ENCODE results near the gene NEK2.
A peak's percentile ranks its signal among the peaks of the same experiment; 100 is the strongest.
"Not testable (repeated sequence)": the region's sequence is repeated elsewhere in the genome, so short reads cannot be mapped to it uniquely, and the experiment has no call there.

The NEK2 gene

GRCh38 chr1:211693911-211694310 lies 18.5 kb upstream of the NEK2 start:
- not testable (repeated sequence) for DNase-seq

GRCh38 chr1:211688421-211688820 lies 13.0 kb upstream of the NEK2 start:
- DNase-seq, result no peak

GRCh38 chr1:211687462-211688215 lies 12.2 kb upstream of the NEK2 start:
- DNase-seq, result no peak

DNA sequence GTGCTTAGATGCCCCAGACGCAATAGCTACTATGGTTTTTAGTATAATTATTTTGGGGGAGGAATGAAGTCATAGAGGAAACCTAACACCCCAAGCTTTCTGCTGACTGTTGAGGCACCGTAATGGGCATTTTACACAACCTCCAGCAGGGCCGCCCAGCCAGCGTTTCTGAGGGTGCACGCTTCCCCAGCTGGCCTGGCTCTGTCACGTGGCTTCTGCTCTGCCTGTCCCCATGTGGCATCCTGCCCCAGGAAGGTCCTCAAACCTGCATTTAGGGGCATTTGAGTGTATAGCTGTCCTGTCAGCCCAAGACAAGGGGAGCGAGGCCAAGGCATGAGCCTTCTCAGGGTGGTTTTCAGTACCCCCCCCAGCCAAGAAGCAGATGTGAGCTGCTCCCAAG lies 10.4 kb upstream of the NEK2 start:
- DNase-seq, result no peak

DNA sequence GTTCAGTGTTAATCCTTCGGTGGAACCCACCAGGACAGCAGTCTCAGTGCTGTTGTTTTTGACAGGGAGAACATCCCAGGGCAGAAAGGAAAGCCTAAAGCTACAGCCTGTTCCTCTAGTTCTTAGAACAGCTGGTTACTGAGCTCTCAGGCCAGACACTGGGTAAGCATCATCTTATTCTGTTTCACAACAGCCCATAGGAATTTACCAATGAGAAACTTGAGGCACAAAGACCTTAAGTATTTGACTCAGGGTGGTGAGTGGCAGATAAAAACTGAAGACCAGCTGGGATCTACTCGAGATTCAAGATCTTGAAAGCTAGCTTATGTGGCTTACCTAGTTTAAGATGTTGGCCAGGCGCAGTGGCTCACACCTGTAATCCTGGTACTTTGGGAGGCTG lies 9.4 kb upstream of the NEK2 start:
- DNase-seq, result no peak

DNA sequence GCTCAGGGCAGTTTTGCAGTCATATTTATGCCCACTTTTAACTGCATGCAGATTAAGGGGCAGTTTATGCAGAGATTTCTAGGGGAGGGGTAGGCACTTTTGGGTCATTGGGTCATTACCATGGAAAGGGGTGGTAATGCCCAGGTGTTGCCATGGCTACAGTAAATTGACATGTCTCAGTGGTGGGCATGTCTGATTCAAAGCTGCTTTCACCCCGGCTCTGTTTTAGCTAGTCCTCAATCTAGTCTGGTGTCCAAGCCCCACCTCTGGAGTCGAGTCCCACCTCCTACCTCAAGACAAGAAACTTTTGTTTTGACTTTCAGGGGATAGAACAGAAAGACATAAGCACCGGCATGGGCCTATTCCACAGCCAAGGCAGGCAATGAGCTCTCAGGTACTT lies 8.9 kb upstream of the NEK2 start:
- no peak for DNase-seq

DNA sequence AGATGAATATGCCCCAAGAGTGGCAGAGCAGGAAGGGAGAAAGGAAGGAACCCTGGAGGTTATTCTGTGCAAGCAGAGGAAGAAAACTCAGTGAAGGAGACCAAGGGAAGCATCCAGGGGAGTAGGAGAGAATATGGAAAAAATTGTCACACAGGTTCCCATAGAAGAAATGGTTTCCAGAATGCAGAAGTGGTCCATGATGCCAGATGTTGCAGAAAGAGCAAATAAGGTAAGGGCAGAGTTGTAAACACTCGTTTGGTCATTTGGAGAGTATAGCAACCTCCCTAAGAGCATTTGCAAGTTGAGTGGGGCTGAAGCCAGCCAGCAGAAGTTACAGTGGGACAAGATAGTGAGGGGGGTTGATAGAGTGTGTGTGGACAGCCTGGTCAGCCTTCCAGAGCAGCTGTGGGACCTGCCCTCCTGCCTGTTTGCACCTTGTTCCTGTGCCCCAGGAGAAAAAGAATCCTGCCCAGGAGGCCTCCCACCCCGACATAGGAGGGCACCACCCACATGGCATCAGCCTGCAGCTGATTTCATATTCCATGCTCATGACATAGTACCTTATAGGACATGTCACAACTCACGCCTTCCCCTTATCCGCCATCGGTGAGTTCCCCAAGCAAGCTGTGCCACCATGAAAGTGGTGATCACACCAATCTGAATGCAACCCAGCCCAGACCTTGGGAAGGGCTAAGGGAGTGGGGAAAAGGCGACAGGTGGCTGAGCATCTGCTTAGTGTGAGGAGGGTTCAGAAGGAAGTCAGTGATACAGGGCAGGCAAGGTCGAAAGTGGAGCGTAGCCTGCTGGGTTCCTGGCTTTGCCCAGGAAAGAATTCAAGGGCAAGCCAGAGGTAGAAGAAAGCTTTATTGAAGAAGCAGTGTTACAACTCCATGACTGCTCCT lies 8.2 kb upstream of the NEK2 start:
- no peak for DNase-seq

DNA sequence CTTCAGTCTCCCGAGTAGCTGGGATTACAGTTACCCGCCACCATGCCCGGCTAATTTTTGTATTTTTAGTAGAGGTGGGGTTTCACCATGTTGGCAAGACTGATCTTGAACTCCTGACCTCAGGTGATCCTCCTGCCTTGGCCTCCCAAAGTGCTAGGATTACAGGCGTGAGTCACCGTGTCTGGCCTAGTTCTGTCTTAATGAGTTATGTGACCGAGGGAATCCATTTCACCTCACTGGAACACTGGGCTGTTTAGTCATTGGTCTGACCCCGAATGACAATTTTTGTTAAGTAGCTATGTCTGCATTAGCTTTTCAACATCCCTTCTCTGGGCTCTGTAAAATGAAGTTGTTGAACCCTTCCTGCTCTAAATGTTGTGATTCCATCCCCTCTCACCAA lies 6.8 kb upstream of the NEK2 start:
- DNase-seq, result not testable (repeated sequence)

- DNase-seq, result peak; percentile 15 to 52 (median 37)
These were observed 5.4 kb upstream of the NEK2 start for GRCh38 chr1:211680752-211681327.

GRCh38 chr1:211677659-211678058 lies 2.2 kb upstream of the NEK2 start:
- DNase-seq, result no peak

DNA sequence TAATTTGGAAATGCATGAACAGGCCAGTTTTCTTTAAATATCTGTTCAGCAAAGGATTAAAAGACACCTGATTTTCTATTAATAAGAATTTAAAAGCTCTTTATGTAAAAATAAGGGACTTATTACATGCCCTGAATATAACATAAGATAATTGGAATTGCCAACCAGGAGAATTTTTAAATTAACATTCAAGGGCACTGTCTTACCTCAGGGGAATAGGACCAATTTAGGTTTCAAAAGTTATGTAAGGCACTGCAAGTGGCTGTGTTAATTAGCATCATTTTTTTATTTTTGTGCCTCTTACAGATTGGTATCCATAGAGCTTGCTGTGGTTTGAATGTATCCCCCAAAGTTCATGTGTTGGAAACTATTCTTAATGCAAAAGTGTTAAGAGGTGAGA lies 1.3 kb upstream of the NEK2 start:
- DNase-seq, result no peak

- DNase-seq, result no peak
These were observed 724 bp upstream of the NEK2 start for GRCh38 chr1:211676106-211676583.

GRCh38 chr1:211667065-211667617 lies 8.3 kb downstream of the NEK2 start:
- no peak for DNase-seq

DNA sequence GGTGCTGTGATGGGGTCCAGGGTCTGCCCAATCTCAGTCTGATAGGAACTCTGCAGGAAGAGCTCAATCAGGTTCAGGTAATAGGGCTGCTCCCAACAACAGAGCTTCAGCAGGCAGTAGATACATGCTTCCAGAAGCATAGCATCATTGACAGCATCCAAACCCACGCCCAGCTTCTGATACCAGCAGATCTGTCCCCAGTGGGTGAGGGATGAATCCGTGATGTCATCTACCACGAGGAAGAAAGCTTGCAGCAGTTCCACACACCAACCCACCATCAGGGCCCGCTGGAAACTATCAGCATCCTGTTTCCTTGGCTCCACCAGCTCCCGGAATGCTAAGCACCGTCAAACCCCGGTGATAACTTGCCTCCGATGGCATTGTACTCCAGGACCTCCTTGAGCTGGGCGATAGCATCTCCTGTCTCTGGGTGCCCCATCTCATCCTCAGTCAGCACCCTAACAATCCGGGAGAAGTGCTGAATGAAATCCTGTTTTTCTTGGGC lies 14.7 kb downstream of the NEK2 start:
- no peak for DNase-seq

GRCh38 chr1:211656728-211657127 lies 18.7 kb downstream of the NEK2 start:
- DNase-seq, result no peak

DNA sequence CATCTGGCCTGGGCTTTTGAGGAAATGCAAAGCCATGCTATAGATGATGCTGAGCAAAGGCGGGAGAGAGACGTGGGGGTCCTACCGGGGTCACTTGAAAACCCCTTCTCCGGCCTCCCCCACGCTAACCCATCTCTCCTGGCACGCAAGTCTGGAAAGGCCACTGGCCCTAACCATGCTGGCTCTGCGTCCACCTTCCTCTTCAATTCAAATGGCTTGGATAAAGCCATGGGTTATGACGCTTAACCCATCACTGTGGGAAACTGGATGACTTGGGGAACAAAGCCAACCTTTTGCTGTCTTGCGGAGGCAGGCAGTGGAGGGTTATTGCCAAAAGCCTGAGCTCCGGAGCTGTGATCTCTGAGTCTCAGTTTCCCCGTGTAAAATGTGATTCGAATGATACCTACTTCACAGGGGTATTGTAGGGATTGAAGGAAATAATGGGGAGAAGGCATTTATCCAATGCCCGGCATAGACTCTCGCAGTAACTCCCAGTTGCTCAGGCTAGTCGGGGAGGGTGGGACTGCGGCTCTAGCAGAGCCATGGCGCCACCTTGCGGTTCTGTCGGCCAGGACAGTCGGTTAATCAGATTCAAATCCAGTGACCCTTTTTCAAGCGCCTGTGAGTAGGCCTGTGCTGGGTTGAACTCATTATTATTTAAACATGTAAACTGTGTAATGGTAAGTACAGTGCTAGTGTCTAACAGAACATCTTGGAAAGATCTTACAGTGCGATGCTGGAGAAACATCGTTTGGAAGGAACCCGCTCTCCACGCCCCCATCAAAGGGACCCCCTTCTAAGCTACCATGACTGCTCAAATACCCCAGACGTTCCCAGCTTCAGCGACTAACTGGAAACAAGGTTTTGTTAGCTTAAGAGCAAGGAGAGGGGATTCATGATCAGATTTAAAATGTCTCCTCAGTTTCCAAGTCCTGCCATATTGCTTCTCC lies 20.3 kb downstream of the NEK2 start:
- peak; percentile 56 to 73 (median 64) for DNase-seq

DNA sequence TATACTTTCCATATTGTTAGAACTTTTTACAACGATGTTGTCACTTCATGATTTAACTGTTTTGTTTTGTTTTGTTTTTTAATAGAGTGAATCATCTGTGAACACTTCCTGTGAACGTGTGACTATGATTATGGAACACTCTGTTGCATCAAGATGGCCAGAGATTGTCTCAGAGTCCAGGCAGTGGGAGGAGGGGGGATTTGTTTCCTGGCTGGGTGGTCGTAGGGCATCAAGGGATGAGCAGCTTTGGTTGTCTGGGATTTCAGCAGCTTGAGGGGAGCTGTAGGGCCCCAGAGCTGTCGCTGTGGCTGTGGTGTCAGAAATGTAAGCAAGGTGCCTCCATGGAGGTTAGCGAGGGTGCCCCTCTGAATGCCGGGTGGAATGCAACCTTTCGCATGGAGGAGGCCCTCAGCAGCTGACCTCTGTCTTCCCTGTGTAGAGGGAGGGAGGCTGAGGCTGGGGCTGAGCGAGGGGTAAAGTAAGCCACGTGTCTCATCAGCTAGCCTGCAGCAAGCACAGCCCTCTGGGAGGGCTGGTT lies 21.4 kb downstream of the NEK2 start:
- no peak for DNase-seq

- DNase-seq, result no peak
These were observed 22.1 kb downstream of the NEK2 start for GRCh38 chr1:211653293-211653692.

- no peak for DNase-seq
These were observed 23.1 kb downstream of the NEK2 start for GRCh38 chr1:211652371-211652770.

DNA sequence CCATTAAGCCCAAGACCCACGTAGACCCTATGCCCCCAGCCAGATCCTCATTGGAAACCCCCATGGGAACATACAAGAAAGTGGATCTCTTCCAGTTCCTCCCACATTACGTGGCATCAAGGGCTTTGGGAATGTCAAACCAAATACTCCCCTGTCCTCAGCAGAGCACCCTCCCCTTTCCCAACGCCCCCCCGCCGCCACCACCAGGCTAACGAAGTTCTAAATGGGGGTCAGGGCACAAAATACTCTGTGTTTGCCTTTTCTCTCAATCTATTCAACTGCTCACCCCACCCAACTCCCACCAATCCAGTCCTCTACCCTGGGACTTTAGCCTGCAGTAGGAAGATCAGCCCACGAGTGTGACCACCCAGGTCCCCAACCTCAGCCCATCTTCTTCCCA lies 24.5 kb downstream of the NEK2 start:
- no peak for DNase-seq

Data from activated CD4-positive, CD25-positive, alpha-beta regulatory T cell (primary cell).